Dendritic cell treated with granulocyte-macrophage colony-stimulating factor and Interleukin-4, amounts not matched to agents 40 ng/mL and 50 ng/mL, for 4 days (primary cell): ENCODE results near the gene CETP.

Experiments used
- H3K27ac Mint-ChIP-seq: one replicate; pipeline ENCODE4 v1.8.0; 2022; ENCODE audit warnings: mild to moderate bottlenecking, mixed read lengths
- H3K27me3 Mint-ChIP-seq: one replicate; pipeline ENCODE4 v1.8.0; 2022; ENCODE audit warnings: mild to moderate bottlenecking, mixed read lengths
- H3K36me3 Mint-ChIP-seq: one replicate; pipeline ENCODE4 v1.8.0; 2022; ENCODE audit warnings: low read depth, mixed read lengths
- H3K4me1 Mint-ChIP-seq: one replicate; pipeline ENCODE4 v1.8.0; 2022; ENCODE audit warnings: low read depth, mixed read lengths
- H3K4me3 Mint-ChIP-seq: one replicate; pipeline ENCODE4 v1.8.0; 2022; ENCODE audit warnings: mild to moderate bottlenecking, moderate library complexity, mixed read lengths
- H3K9me3 Mint-ChIP-seq: one replicate; pipeline ENCODE4 v1.8.0; 2022; ENCODE audit warnings: mixed read lengths
- intact Hi-C: fragments of 100-400 bp; cut with micrococcal nuclease; formaldehyde crosslinking; loops from one replicate; pipeline ENCODE4 v1.15.0; 2022

Gene CETP

DNA sequence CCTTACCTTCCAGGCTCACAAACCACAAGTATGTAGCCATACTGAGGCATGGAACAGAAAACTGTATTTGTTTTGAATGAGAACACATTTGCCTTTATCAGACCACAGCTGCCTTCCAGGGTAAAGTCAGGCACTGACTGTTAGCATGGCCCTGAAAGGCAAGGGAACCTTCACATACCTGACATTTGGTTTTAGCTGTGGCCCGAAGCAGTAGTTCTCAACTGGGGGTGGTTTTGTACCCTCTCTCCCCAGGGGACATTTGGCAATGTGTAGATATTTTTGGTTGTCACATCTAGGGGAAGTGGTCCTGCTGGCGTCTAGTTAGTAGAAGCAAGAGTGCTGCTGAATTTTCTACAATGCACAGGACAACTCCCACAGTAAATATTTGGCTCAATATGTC, 20.7 kb upstream of the CETP start:
- Mint-ChIP-seq H3K36me3 (peaks cover 97% of the 10 kb centered on the region), H3K4me1 (peaks cover 26% of the 10 kb centered on the region), H3K27ac (no peak overlapping the region)

DNA sequence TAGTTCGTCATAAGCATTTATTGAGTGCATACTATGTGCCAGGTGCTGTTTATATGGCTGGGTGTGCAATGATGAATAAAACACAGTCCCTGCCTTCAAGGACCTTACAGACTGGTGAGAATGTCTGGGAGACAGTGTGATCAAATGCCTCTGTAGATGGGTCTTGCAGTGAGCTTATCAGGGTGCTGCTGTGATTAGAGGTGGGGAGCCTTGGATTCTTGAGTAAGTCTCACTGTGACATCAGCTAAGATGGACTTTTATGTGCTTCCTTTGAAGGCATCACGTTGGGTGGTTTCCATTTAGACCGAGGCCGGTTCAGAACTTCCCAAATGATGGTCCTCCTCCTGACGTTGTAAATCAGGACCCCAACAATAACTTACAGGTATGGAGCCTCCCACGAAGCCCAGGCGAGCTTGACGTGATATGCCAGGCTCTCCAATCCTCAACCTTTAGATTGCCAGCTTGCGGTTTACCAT, 19.9 kb upstream of the CETP start:
- intact Hi-C loops: no loop called here
- no peak overlapping the region for H3K4me3 Mint-ChIP-seq
- no peaks in the 10 kb centered on the region for H3K27me3 Mint-ChIP-seq
- peaks cover 30% of the 10 kb centered on the region for H3K4me1 Mint-ChIP-seq
- no peak overlapping the region for H3K27ac Mint-ChIP-seq
- peaks cover 92% of the 10 kb centered on the region for H3K36me3 Mint-ChIP-seq
- H3K9me3 Mint-ChIP-seq: no peaks in the 10 kb centered on the region

More for the DNA sequence above, 20.7 kb upstream of the CETP start:
- Mint-ChIP-seq H3K4me3 (no peak overlapping the region), H3K9me3 (no peaks in the 10 kb centered on the region), H3K27me3 (no peaks in the 10 kb centered on the region)
- intact Hi-C loops: no loop called here

DNA sequence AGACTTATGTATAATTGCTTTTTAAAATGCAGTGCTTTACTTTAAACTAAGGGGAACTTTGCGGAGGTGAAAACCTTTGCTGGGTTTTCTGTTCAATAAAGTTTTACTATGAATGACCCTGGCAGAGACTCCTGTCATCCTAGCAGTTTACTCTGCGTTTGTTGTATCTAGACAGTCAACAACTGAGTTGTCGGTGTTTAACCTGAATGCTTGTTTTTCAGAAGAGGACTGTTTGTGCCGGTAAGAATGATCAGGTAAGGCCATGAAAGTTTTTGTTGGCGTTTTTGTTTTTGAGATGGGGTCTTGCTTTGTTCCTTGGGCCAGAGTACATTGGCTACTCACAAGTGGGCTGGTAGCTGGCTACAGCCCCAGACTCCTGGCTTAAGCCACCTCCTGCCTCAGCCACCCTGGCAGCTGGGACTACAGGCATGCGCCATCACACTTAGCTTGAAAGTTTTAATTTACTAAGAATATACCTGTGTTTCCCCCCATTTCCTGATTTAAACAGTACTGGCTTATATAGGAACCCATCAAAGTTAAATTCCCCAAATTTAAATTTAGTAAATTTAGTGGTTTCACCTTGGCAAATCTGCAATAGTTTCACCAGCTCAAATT, 17.9 kb upstream of the CETP start:
- Mint-ChIP-seq H3K4me1 (peaks cover 39% of the 10 kb centered on the region), H3K27me3 (no peaks in the 10 kb centered on the region), H3K4me3 (no peak overlapping the region), H3K9me3 (no peaks in the 10 kb centered on the region), H3K27ac (no peak overlapping the region), H3K36me3 (peaks cover 79% of the 10 kb centered on the region)
- intact Hi-C loops: no loop called here

DNA sequence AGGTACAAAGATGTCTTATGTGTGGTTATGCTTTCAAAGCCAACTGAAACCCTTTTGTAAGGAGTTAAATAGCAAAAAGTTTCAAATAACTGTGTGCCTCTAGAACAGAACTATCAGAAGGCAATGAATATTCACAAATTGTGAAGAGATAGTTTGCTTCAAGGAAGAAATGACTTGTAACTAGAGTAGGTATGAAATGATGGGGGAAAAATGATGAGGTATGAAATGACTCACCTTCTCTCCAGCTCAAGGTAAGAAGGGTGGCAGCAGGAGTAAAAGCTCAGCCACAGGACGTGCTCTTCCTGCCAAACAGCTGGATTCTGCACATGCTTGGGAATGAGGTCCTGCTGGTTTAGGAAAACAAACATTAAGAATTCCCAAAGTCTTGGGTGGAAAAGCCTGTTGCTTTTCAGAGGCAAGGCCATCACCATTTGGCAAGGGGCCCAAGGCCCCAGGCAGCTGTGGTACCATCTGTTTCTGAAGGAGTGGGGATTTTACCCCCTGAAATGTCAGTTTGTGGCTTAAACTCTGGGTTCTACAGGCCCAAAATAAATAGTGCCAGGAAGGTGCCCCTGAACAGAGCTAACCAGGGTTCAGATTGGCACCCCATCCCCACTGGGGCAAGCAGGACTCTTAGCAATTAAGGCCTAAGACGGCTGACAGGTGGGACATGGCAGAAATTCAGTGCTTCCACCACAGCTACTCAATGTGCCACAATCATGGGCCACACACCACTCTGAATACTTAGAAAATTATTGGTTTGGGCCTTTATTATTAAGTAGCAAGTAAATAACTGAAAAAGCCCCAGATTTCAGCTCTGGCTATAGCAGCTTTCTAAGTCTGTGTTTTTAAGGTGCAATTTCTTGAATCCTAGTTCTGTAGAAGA, 16.6 kb upstream of the CETP start:
- H3K27me3 Mint-ChIP-seq: no peaks in the 10 kb centered on the region
- H3K27ac Mint-ChIP-seq: no peak overlapping the region
- peaks cover 66% of the 10 kb centered on the region for H3K36me3 Mint-ChIP-seq
- peaks cover 43% of the 10 kb centered on the region for H3K4me1 Mint-ChIP-seq
- no peak overlapping the region for H3K4me3 Mint-ChIP-seq
- intact Hi-C loops: no loop called here
- H3K9me3 Mint-ChIP-seq: no peaks in the 10 kb centered on the region

DNA sequence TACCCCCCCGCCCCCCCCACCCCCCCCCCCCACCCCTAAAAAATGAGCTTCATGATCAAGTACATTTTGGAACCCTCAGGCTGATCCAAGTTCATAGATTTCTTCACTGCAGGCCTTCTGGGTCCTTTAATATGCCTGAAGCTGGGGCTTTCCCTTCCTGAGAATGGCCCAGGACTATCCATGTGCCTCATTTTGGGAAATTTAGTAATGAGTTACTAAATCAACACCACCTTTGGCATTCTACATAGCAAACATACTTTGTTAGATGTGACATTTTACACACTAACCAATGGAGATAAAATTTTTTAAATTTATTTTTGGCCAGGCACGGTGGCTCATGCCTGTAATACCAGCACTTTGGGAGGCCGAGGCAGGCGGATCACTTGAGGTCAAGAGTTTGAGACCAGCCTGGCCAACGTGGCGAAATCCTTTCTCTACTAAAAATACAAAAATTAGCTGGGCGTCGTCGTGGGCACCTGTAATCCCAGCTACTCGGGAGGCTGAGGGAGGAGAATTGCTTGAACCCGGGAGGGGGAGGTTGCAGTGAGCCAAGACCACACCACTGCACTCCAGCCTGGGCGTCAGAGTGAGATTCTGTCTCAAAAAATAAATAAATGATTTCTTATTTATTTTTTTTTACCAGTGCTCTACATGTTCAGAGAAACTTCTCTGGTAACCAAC, 15.8 kb upstream of the CETP start:
- peaks cover 51% of the 10 kb centered on the region for H3K4me1 Mint-ChIP-seq
- H3K27ac Mint-ChIP-seq: no peak overlapping the region
- intact Hi-C loops: no loop called here

DNA sequence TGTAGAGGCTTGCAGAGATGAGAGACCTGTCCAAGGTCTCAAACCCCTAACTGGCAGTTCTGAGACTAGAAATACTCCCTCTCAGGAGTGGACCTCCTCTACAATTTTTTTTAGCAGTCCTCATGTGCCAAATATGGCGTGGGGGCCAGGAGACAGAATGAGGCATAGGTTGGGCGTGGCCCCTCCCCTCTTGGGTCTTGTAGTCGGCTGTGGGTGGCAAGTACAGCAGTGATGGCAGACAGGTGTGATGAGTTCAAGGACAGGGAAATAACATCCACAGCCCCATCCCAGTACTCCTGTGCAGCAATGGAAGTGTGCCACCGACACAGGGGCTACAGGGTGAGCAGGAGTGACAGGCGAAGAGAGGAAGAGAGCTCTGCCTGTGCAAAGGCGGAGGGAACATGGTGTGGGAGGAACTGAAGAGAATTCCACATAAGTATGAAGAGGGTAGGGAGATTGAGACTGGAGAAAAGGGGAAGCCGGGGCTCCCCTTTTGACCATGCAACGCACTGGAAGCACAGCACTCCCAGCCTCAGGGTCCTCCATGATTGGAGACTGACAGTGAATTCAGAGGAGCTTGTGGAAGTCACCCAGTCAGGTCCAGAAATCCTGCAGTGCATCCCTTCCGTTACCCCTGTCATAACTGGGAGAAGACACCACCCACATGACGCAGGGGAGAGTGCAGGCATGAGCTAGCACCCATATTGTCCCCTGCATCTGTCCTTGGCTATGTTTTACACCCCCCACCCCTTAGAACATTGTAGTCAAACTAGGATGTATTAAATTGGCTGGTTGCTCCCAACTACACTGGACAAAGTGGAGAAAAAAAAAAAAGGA, 14.8 kb upstream of the CETP start:
- intact Hi-C loops: no loop called here
- Mint-ChIP-seq H3K27ac (peak overlapping the region; percentile 14), H3K4me1 (peaks cover 61% of the 10 kb centered on the region), H3K36me3 (peaks cover 49% of the 10 kb centered on the region), H3K27me3 (no peaks in the 10 kb centered on the region), H3K4me3 (no peak overlapping the region), H3K9me3 (no peaks in the 10 kb centered on the region)

More for the DNA sequence above, 15.8 kb upstream of the CETP start:
- Mint-ChIP-seq H3K9me3 (no peaks in the 10 kb centered on the region), H3K27me3 (no peaks in the 10 kb centered on the region), H3K36me3 (peaks cover 58% of the 10 kb centered on the region), H3K4me3 (no peak overlapping the region)

DNA sequence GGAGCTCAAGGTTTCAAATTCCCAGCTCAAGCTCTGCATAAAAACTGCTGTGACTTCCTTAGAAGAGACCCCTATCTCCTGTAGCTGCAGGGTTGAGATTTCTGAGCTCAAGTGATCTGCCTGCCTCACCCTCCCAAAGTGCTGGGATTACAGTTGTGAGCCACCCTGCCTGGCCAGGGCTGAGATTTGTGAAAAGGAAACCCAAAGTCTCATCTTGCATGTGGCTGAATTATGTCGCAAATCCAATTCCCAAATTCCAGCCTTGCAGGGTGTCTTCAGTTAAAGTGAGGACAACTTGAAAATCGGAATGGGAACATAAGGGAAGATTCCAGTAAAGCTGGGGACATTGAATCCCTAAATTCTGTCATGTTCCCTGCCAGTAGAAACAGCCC, 14.2 kb upstream of the CETP start:
- Mint-ChIP-seq H3K36me3 (peaks cover 43% of the 10 kb centered on the region), H3K9me3 (no peaks in the 10 kb centered on the region), H3K27ac (peak overlapping the region; percentile 26), H3K4me1 (peaks cover 67% of the 10 kb centered on the region), H3K4me3 (no peak overlapping the region), H3K27me3 (no peaks in the 10 kb centered on the region)
- intact Hi-C loops: no loop called here

DNA sequence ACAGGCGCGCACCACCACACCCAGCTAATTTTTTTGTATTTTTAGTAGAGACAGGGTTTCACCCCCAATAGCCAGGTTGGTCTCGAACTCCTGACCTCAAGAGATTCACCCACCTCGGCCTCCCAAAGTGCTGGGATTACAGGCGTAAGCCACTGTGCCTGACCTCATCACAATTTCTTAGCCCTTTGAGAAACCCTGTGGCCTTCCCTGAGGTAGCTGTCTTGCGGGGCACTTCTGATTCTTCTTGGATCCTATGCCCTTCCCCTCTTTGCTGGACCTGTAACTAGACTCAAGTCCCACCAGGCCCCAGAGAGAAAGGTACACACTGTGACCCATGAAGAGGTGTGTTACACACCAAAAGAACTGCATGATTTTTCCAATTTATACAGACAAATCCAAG, 13.5 kb upstream of the CETP start:
- H3K36me3 Mint-ChIP-seq: peaks cover 36% of the 10 kb centered on the region
- H3K9me3 Mint-ChIP-seq: no peaks in the 10 kb centered on the region
- peak overlapping the region; percentile 26 for H3K27ac Mint-ChIP-seq
- no peaks in the 10 kb centered on the region for H3K27me3 Mint-ChIP-seq
- intact Hi-C loops: no loop called here
- H3K4me3 Mint-ChIP-seq: no peak overlapping the region
- peaks cover 69% of the 10 kb centered on the region for H3K4me1 Mint-ChIP-seq

DNA sequence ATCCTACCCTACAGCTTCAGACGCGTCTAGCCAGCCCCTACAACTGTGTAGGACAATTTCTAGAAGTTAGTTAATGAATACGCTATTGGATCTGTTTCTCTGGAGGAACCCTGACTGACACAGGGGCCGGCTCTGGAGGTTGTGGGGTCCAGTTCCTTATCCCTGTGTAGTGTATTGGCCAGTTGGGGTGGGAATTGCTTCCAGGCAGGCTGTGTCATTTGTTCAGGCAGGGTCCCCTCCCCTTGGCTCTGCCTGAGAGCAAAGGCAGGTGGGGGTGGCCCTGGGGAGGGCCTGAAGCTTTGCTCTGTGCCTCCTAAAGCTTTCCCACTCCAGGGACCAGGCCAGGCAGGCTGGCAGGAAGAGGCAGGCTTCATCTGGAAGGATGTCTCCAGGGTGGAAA, 11.7 kb upstream of the CETP start:
- Mint-ChIP-seq H3K4me3 (no peak overlapping the region), H3K9me3 (no peaks in the 10 kb centered on the region), H3K4me1 (peaks cover 65% of the 10 kb centered on the region), H3K27ac (peak overlapping the region; percentile 69), H3K27me3 (no peaks in the 10 kb centered on the region), H3K36me3 (peaks cover 18% of the 10 kb centered on the region)
- intact Hi-C loops: no loop called here

DNA sequence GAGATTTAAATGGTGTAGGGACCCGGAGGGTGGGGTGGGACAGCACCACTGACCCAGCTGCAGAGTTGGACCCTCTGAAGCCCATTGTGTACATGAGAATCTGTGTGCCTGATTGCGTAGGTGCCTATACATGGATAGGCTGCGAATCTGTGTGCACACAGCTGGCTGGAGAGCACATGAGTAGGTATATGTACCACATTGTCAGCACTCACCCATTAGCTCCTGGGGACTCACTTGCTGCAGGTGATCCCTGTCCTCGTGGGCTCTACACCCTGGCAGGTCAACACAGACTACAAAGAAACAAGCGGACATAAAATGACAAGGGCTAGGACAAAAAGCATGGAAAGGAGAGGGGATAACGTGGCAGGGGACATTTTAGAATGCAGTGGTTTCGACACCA, 11.3 kb upstream of the CETP start:
- intact Hi-C loops: no loop called here
- Mint-ChIP-seq H3K4me1 (peaks cover 61% of the 10 kb centered on the region), H3K9me3 (no peaks in the 10 kb centered on the region), H3K36me3 (peaks cover 14% of the 10 kb centered on the region), H3K27ac (peak overlapping the region; percentile 69), H3K4me3 (no peak overlapping the region), H3K27me3 (no peaks in the 10 kb centered on the region)

DNA sequence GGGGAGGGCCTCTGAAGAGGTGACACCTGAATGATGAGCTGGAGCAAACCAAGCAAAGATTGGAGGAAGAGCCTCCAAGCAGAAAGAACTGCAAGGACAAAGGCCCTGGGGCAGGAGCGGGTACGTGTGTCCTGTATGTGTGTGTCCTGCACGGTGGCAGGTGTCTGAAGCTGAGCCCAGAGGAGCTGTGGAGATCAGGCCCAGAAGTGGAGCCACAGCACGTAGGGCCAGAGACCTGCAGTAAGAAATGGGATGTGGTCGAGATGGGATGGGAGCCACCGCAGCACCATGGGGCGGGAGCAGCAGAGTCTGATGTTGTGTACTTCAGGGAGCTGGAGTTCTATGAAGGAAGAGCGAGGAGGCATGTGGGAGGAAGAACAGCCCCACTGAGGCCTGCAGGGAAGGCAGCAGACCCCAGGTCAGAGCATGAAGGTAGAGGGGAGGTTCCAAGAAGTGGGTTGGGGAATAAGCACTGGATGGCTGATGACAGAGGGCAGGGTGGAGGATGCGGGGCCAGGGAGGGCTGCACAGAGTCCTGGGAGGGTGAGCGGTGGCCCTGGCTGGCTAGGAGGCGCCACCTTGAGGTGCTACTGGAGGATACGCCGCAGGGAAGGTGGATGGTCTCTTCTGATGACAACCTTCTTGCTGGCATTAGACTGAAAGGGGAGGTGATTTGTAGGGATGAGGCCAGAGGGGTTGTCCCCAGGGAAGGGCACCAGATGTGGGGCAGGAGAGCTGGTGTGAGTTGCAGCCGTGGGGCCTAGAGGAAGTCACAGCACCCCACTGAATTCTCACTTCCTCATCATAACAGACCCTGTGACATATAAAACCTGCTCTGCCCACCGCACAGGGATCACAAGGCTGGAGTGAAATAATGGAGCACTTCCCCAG, 10.6 kb upstream of the CETP start:
- intact Hi-C loops: no loop called here
- H3K27ac Mint-ChIP-seq: peak overlapping the region; percentile 69
- no peaks in the 10 kb centered on the region for H3K9me3 Mint-ChIP-seq
- H3K4me1 Mint-ChIP-seq: peaks cover 61% of the 10 kb centered on the region
- peak overlapping the region; percentile 18 for H3K4me3 Mint-ChIP-seq
- H3K36me3 Mint-ChIP-seq: peaks cover 9% of the 10 kb centered on the region
- no peaks in the 10 kb centered on the region for H3K27me3 Mint-ChIP-seq

DNA sequence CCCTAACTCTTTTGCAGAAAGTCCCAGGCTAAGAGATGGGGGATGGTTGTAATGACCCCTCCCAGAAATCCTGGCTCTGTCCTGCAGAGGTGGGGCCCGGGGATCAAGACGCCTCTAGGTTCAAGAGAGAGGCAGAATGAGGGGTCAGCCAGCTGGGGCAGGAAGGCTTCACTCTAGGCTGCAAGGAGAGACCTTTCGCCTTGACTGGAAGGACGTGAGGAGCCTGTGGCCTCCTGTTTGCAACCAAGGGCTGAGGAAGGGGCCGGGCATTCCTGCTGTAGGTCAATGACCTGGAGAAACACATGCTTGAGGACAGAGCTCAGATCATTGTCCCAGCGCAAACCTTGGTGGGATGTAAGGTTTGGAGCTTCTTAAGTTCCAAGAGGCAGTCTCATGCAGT, 8.7 kb upstream of the CETP start:
- no peaks in the 10 kb centered on the region for H3K9me3 Mint-ChIP-seq
- peak overlapping the region; percentile 21 for H3K27ac Mint-ChIP-seq
- no peak overlapping the region for H3K4me3 Mint-ChIP-seq

DNA sequence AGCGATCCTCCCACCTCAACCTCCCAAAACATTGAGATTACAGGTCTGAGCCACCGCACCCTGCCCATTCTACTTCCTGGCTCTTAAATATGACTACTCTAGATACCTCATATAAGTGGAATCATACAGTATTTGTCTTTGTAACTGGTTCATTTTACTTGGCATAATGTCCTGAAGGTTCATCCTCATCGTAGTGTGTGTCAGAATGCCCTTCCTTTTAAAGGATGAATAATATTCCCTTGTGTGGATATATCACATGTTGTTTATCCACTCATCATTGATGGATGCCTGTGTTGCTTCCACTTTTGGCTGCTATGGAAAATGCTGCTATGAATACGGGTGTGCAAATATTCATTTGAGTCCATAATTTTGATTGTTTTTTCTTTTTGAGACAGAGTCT, 5.7 kb upstream of the CETP start:
- H3K4me1 Mint-ChIP-seq: peaks cover 42% of the 10 kb centered on the region
- no peak overlapping the region for H3K27ac Mint-ChIP-seq
- H3K36me3 Mint-ChIP-seq: no peaks in the 10 kb centered on the region
- H3K9me3 Mint-ChIP-seq: no peaks in the 10 kb centered on the region
- intact Hi-C loops: no loop called here
- H3K4me3 Mint-ChIP-seq: no peak overlapping the region
- H3K27me3 Mint-ChIP-seq: peaks cover 2% of the 10 kb centered on the region

More for the DNA sequence above, 8.7 kb upstream of the CETP start:
- peaks cover 7% of the 10 kb centered on the region for H3K36me3 Mint-ChIP-seq
- no peaks in the 10 kb centered on the region for H3K27me3 Mint-ChIP-seq
- peaks cover 46% of the 10 kb centered on the region for H3K4me1 Mint-ChIP-seq
- intact Hi-C loops: no loop called here
